SW480 (cell line): ENCODE measurements around the gene EXOC6.
"Not testable (repeated sequence)": the region's sequence is repeated elsewhere in the genome, so short reads cannot be mapped to it uniquely, and the experiment has no call there.

ENCODE experiments used
- DNase-seq: peaks from one replicate; pipeline ENCODE4 v3.0.0-alpha.2; 2016; ENCODE audit warnings: low spot score

Gene EXOC6

DNA sequence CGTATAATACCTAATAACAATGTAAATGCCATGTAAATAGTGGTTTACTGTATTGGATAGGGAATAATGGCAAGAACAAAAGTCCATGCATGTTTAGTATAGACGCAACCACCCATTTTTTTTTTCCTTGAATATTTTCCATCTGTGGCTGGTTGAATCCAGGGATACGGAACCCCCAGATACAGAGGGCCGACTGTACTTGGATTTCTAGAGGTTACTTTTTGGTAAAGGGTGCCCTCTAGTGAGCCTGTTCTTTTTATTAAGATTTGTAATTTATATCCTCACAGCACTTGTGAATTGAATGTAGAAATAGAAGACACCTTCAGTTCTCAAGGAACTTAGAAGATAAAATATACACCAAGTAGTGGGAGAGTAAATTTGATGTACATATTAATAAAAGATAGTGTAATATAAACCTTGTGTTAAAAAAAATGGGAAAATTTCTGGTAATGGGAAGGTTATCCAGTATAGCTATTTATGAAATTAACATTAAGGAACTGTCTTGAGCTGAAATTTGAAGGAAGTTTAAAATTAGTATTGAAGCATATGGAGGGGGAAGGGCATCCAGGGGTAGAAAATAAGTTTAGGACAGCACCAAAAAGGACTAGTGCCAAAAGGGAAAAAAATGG is 32.0 kb downstream of the EXOC6 start:
- DNase-seq = peak; percentile 69

DNA sequence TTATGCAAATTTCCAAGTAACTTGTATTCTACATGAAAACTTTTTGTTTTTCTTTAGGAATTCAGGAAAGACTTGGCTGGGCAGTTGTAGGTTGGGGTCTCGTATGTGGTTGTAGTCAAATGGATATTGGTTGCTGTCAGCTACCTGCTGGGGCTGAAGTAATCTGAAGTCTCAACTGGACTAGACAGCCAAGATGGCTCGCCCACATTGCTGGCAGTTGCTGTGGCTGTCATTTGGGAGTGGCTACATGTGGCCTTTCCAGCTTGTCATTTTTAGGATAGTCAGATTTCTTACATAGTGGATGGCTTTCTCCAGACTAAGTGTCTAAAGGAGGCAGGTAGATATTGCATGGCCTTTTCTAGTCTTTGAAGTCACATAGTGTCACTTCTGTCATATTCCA is 32.6 kb downstream of the EXOC6 start:
- no peak for DNase-seq

DNA sequence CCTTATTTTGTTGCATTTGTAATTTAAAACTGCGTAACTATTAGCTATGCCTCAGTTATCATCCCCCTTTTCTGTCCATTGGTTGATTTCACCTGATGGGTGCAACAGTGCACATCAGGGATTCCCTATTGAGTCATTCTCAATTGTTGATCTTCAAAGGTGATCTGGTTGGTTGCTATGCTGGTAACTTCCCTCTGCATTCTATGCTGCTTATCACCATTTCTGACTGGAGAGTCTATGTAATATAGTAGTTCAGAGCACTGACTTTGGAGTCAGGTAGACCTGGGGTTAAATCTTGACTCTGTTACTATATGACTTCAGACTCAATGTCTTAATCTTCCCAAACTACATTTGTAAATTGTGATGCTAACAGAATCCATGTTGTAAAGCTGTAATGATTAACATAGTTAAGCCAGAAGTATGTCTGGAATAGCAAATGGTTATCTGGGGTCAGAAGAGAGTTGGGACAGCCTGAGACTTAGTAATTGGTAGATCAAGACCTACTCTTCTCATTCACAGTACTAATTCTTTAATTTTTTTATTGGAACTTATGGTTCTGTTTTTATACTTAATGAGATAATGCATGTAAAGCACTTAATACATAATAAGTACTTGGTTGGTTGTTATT is 38.1 kb downstream of the EXOC6 start:
- DNase-seq = no peak

DNA sequence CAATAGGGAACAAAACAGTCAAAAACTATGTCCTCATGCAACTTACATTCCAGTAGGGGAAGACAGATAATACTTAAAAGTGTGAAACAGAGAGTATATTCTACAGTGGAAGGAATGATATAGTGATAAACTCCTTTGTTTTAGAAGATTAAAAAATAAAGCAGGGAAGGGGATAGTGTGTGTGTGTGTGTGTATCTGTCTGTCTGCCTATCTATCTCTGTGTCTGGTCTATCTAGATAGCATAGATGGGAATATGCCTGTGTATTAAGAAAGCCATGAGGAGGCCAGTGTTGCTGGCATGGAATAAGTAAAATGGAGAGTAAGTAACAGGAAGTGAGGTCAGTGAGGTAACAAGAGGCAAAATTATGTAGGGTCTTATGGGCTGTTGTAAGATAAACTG is 42.2 kb downstream of the EXOC6 start:
- DNase-seq = no peak

DNA sequence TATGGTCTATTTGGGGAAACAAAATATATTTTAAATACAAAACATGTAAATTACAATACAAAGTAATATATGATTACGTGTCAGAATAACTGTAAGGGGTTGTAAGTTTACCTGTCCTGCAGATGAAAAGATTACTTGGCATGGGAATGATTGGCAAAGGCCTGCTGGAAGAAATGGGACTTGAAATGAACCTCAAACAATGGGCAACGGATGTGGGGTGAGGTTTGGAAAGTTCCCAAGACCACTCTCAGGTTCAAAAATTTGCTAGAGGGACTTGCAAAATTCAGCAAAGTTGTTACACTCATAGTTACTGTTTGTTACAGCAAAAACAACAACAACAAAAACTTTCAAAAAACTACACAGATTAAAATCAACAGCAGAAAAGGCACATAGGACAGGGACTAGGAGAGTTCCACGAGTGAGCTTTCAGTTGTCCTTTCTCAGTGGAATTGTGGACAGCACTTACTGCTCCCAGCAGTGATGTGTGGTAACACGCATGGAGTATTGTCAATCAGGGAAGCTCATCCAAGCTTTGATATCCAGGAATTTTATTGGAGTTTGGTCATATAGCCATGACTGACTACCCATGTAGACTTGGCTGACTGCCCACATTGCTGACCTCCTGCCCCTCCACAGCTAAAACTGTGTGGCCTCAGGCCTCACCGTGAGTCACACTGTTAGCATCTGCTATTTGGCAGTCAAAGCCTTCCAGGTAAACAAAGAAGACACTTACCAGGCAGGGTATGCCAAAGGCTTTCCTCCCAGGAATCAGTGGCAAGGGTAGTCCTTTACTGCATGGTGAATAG is 43.8 kb downstream of the EXOC6 start:
- DNase-seq = peak; percentile 96

DNA sequence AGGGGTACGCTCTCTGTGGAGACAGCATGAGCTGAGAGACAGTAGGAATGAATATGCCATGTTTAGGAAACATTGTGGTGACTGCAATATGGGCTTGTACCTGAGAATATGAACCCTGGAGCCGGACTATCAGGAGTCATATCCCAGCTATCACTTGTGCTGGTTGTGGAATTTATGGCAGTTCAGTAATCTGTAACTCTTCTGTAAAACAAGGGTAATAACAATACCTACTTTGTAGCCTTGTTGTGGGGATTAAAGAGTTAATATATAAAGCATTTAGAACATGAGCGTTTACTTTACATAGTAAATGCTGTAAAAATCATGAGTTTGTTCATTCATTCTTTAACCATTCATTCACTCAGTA is 44.4 kb downstream of the EXOC6 start:
- no peak for DNase-seq

DNA sequence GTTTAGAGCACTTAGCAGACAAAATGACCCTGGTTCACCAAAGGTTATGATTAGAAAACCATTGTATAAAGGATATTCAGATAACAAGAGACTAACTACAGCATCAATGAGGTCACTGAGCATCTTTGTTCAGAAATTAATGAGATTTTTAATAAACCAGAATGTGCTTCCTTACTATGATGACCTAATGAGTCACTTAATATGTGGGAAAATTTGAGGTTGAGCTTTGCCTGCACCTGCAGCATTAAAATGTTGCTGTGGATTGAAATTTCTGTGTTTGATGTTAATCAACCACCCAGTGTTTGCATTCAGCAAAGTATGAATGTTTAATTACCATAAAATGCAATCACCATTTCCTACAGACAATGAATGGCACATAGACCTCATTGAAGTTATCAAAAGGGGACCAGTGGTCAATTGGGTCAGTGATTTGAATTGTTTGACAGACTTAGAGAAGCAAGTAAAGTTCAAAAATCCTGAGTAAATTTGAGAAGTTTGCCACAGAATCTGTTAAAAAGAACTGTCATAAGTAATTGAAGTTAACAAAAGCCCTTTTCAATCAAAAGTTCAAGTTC is 45.8 kb downstream of the EXOC6 start:
- peak; percentile 56 for DNase-seq

DNA sequence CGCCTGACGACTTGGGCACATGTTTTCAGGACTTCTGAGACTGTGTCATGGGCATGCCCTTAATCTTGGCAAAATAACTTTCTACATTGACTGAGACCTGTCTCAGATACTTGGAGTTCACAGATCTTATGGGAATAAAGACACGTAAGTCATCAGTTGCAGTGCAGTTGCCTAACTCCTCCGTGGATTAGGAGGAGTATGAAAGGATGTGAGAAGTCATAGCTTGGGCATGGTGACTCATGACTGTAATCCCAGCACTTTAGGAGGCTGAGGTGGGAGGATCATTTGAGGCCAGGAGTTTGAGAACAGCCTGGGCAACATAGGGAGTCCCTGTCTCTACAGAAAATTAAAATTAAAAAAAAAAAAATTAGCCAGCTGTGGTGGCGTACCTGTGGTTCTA is 49.6 kb downstream of the EXOC6 start:
- DNase-seq = no peak

DNA sequence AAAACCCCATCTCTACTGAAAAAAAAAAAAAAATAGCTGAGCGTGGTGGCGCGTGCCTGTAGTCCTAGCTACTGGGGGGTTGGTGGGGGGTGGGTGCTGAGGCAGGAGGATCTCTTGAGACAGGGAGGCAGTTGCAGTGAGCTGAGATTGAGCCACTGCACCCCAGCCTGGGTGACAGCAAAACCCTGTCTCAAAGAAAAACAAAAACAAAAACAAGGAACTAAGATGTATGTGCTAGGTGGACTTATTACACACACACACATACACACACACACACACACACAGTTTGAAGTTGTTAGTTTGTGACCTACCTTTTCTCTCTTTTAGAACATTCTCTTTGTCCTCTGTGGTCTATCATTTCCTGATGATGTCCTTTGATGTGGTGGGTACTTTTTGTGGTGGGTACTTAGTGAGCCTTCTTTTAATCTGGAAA is 53.5 kb downstream of the EXOC6 start:
- peak; percentile 68 for DNase-seq

DNA sequence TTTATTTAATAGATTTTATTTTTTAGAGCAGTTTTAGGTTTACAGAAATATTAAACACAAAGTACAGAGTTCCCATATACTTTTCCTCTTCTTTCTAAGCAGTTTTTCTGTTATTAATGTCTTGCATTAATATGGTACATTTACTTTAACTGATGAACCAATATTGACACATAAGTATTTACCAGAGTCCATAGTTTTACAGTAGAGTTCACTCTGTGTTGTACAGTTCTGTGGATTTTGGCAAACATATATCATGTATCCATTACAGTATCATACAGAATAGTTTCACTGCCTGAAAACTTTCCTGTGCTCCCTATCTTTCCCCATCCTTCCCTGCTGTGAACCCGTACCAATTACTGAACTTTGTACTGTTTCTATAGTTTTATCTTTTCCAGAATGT is 55.3 kb downstream of the EXOC6 start:
- DNase-seq = no peak

DNA sequence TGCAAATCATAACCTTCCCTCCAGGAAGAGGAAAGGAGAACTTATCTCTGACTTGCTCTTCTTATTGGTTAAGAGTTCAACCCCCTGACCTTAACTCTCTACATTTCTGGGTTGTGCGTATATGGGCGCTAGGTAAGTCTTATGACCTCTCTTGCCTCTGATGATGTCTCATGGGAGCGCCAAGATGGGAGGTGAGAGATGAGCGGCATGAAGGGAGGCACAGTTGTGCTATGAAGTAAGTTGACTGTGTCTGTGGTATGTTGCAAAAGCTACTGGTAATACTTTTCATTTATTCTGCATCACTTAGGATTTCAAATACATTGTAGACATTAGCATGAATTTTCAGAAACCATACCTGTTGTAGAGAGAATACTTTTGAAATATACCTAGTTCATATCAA is 59.0 kb downstream of the EXOC6 start:
- no peak for DNase-seq

DNA sequence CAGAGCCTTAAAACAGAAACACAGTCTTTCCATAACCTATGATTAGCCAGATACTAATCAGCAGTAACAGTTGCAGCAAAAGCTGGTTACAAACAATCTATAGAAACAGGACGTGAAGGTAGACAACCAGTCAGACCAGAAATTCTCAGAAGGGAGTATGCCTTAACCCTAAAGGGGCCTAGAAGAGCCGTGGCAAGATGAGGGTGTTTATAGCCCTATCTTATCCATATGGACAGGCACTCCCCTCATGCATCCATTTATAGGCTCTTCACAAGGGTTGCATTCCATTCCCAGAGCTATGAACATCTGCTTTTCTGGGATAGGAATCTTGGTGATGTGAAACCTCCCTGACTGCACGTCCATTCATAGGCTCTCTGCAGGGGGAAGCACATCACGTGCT is 64.3 kb downstream of the EXOC6 start:
- not testable (repeated sequence) for DNase-seq

DNA sequence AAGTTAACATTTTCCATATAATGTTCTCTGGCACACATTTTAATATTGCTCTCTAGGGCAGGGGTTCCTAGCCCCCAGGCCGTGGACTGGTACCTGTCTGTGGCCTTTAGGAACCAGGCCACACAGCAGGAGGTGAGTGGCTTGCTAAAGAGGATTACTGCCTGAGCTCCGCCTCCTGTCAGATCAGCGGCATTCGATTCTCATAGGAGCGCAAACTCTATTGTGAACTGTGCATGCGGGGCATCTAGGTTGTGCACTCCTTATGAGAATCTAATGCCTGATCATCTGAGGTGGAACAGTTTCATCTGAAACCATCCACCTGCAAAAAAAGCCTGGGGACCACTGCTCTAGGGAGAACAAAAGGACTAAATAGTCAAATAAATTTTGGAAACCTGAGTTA is 65.7 kb downstream of the EXOC6 start:
- no peak for DNase-seq

DNA sequence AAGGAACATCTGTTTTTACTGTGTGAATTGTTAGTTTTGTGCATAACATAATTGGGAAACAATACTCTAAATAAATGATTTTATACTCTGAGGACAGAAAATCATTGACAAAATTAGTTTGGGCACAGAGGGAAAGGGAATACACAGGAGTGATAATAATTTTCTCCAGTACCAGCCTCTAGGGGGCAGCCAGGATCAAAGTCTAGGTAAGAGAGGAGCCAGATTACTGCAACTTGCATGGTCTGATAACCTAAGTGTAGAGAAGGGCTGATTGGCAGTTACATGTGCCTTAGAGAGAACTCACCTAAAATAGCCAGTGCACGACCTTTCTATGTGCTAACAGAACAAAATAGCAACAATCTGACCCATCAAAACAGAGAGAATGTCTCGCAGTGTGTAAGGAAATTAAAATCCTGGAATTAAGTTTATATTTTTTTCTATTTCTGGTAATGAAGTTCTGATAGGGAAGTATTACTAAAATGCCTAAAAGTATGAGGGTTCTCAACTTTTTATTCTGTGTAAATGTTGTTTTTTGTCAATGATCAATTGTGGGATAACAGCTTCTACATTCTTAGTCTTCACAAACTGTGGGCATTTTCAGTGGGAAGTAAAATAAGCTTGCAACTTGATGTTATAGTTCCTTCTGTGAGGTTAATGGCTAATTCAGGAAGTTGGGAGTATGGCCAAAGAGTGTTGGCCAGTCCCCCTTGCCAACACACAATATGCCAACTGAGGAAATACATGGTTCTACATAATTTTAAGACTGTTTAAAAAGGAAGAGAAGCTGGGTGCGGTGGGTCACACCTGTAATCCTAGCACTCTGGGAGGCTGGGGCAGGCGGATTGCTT is 66.4 kb downstream of the EXOC6 start:
- DNase-seq = peak; percentile 61

DNA sequence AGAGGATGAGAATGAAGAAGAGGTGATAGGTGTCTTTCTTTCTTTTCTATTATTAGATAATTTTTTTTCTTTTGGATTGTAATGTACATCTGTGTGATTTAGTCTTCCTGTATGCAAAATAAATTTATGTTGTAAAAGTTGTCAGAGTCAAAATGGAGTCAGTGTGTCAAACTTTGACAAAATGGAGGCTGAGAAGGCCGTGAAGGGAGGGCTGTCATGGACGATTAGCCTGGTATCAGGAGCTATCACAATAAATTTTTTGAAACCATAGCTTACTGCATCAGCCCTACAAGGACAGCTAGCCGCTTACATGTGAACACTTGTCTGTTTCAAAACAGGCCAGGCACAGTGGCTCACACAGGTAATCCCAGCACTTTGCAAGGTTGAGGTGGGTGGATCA is 67.6 kb downstream of the EXOC6 start:
- DNase-seq = no peak

DNA sequence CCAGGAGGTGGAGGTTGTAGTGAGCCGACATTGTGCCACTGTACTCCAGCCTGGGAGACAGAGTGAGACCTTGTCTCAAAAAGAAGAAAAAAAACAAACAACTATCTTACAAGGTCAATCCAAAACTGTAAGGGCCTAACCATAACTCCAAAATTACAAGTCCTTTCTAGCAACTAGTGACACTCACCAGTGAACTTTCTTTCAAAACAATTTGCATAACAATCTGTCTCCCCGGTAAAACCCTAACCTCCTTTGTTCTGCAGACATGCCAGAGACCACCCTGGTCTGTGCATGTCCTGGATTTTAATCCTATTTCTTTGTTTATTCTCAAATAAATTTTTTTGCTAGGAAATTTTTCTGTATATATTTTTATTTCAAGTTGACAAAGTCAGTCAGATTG is 68.1 kb downstream of the EXOC6 start:
- no peak for DNase-seq

DNA sequence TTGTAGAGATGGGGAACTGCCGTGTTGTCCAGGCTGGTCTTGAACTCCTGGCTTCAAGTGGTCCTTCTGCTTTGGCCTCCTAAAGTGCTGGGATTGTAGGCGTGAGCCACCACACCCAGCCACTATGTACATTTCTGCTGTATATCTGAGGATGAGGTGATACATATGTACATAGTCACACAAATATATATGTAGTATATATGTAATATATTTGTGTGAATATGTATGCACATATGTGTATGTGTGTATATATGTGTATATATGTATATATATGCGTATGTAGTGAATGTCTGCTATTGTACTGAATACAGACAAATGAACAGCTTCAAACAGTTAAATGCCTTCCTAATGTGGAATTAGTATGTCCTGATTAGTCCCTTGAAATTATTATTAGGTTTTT is 70.3 kb downstream of the EXOC6 start:
- no peak for DNase-seq

DNA sequence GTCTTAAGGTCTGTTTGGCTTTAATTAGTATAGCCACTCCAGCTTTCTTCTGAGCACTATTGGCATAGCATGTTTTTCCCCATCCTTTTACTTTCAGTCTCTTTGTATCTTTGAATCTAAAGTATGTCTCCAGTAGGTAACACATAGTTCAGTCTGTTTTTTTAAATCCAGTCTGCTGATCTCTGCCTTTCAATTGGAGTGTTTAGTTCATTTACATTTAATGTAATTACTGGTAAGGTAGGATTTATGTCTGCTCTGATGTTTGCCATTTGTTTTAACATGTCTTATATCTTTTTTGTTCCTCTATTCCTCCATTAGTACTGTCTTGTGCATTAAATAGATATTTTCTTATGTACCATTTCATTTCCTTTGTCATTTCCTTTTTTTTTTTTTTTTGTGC is 72.5 kb downstream of the EXOC6 start:
- DNase-seq = no peak

DNA sequence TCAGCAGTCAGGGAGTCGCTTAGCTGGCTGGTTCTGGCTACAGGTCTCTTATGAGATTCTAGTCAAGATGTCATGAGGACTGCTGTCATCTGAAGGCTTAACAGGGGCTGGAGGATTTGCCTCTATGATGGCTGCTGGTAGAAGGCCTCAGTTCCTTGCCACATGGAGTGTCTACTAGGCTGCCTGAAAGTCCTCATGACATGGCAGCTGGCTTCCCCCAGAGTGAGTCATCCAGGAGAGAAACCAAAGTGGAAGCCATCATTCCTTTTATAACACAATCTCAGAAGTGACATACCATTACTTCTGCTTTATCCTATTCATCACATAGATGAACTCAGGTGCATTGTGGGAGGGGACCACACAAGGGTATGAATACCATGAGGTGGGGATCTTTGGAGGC is 75.1 kb downstream of the EXOC6 start:
- DNase-seq = no peak

DNA sequence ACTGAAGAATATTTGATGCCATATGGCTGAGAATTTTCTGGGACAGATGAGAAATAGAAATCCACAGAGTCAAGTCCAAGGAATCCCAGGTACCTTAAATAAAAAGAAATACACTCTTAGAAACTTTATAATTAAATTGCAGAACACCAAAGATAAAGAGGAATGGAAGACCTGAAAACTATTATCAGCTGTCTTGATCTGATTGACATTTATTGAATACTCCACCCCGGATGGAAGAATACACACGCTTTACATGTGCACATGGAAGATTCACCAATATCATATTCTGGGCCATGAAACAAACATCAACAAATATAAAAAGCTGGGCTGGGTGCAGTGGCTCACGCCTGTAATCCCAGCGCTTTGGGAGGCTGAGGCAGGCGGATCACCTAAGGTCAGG is 81.6 kb downstream of the EXOC6 start:
- DNase-seq = no peak

DNA sequence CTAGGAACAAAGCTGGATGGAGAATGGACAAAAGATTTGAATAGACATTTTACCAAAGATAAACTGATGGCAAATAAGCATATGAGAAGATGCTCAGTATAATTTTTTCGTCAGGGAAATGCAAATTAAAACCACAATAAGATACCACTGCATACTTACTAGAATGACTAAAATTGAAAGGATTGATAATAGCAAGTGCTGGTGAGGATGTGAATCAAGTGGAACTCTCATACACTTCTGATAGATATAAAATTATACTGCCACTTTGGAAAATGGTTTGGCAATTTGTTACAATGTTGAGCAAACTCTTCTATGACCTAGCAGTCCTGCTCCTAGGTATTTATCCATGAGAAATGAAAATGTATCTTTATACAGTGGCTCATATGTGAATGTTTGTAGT is 83.3 kb downstream of the EXOC6 start:
- no peak for DNase-seq

DNA sequence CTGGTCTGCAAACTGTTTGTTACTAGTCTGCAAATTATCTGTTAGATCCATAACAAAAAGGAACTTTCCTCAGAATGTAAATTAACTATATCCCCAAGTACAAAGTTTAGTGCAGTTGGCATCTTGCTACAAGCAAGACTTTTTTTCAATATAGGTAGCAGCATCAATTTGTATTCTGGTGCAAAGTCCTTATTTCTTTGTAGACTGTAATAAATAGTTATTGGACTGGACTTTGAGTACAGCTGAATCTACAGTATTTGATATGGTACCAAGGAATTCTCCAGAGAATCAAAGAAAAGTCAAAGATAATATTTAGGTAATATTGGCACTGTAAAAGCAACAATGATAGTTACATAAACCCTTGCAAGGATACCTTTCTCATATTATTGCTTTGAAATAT is 89.6 kb downstream of the EXOC6 start:
- no peak for DNase-seq
